HG03103 (cell line): ENCODE results near the gene RIIAD1.

Experiments used
- ATAC-seq: cut with Tn5 transposase; IDR thresholded peaks from one replicate; pipeline ENCODE4 v1.9.1; 2021; ENCODE audit warnings: low read depth; ENCODE audit not compliant: unreplicated experiment

Gene RIIAD1

GRCh38 chr1:151710187-151710840 is 11.0 kb upstream of the RIIAD1 start:
- ATAC-seq, result no peak

GRCh38 chr1:151711044-151711800 is 10.1 kb upstream of the RIIAD1 start:
- ATAC-seq, result no peak

GRCh38 chr1:151711951-151712350 is 9.4 kb upstream of the RIIAD1 start:
- ATAC-seq, result no peak

DNA sequence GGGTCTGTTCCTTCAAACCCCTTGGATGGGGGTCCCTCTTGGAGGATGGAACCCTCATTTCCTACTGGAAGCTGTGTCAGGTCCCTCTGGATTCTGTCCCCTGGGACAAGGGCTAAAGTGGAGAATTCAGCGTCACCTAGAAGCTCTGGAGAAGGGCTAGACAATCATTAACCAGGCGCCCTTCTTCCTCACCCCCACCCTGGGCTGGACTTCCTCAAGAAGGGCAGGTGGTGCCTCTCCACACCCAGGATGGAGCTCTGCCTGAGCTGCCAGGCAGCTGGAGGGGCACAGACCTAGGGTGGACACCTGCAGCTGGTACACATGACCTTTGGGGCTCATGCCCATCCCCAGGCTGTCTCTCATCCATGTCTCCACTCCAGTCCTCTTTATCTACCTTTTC is 8.3 kb upstream of the RIIAD1 start:
- ATAC-seq, result no peak

- ATAC-seq, result no peak
These were observed 7.4 kb upstream of the RIIAD1 start for GRCh38 chr1:151713874-151714273.

DNA sequence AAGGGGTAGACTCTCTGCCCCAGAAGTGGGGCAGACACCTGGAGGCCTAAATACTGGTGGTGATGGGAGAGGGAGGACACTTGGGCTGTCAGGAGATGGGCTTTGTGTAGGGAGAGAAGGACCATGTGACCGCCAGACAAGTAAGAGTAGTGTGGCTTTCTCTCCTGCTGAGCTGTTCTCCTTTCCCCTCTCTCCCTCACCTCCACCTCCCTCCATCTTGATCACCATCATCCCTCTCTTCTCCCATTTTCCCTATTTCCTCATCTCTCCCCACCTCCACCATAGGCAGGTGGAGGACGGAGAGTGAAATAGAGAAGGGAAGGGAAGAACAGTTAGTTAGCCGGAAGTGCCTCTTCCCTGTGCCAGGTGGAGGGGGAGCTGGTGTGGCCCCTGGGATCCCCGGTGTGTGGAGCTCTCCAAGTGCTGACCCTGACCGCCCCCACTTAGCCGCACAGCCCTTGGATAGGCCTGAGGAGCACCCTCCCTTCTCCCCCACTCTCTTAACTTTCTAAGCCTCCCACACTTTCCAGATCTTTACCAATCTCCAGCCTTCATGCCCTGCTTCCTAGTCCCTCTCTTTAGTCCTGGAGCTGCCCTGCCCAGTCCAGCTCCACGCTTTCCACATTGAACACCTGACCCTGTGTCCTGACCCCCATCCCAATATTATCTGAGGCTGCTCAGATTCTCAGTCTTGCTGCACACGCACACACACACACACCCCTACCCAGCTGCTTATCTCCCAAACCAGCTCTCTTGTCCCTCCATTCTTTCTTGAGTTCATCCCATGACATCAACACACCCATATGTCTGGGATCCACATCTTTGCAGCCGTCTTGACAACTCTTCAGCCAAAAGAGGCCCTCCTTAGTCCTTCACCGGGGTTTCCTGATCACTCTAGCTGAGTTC is 6.2 kb upstream of the RIIAD1 start:
- no peak for ATAC-seq

GRCh38 chr1:151715726-151716404 is 5.5 kb upstream of the RIIAD1 start:
- no peak for ATAC-seq

DNA sequence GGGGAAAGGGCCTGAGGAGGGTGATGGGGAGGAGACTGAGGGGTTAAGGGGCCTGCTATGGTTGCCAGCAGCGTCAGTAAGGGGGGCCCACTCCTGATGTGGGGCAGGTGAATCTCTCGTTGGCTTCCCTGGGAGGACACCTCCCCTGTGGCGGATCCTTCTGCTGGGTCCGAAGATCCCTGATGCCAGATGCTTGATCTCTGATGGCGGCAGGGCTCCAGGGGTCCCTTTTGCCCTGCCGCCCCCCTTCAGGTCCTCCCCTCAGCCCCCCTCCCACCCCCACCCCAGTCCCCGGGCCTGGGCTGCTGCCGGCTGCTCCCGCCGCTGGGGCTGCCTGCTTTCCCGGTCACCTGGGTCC is 4.9 kb upstream of the RIIAD1 start:
- no peak for ATAC-seq

GRCh38 chr1:151716771-151717631 is 4.3 kb upstream of the RIIAD1 start, which contains the start of gene CELF3:
Gene CELF3, minus strand, starts transcription at chr1:151716803. Its CDS starts 783 bp downstream, at chr1:151716020.
- no peak for ATAC-seq

DNA sequence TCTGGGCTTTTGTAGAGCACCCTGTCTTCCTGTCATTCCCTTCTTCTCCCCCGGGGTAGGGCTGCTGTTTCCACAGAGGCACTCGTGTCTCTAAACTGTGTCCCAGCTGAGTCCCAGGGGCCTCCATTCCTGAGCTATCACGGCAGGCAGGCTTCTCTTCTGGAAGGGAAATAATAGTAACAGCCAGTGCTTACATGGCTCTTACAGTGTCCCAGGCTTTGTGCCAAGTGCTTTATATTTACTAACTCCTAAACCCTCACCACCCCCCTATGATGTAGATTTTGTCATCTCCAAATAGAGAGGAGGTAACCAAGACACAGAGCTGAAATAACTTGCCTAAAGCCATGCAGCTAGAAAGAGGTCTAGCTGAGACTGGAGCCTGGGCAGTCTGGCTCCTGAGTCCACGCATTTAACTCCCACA is 3.3 kb upstream of the RIIAD1 start:
- ATAC-seq, result no peak

DNA sequence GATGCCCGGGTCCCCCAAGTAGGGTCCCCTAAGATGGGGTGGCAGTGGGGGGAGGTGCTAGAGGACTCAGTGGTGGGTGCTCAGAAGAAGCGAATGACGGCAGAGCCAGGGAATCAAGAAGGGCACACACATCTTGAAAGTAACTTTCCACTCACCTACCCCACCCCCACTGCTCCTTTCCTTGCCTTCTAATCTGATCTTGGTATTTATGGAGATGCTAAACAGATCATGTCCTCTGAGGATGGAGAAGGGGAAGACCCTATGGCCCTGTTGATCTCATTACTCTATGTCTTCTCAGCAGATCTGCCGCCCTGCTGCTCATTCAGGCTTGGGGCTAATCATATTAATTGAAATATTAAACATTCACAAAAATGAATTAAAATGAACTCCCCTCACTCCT is 2.7 kb upstream of the RIIAD1 start:
- ATAC-seq, result no peak

GRCh38 chr1:151720125-151720524 is 1.2 kb upstream of the RIIAD1 start:
- no peak for ATAC-seq

- ATAC-seq, result no peak
These were observed 768 bp upstream of the RIIAD1 start for GRCh38 chr1:151720554-151720953.

DNA sequence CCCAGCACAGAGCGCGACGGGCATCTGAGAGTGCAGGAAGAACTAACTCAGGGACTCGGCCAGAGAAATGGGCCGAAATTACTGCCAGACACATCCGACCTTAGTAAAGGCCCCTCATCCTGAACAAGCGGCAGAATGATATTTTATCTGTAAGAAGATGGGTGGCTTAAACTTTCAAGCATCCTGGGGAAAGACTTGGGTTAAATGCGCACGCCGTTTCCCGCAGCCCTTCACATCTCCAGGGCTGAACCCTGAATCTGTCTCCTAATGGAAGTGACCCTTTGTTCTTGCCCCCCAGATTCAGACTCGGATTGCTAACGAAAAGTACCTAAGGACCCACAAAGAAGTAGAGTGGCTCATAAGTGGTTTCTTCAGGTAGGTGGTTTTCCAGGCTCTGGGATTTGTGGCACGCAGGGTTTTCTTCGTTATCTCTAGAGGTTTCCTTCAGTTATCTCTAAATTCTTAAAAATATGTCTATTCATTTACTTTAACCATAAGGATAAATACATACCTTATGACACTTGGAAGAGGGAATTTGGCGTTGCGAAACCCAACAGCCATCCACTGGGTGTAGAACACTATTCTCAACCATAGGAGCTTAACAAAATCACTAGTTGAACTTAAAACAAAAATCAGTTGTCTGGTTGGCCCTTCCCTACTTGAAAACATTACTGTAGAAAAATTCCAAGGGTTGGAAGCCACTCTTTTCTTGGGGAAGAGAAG is 627 bp downstream of the RIIAD1 start:
- no peak for ATAC-seq

- no peak for ATAC-seq
These were observed 2.5 kb downstream of the RIIAD1 start for GRCh38 chr1:151723726-151724370.

DNA sequence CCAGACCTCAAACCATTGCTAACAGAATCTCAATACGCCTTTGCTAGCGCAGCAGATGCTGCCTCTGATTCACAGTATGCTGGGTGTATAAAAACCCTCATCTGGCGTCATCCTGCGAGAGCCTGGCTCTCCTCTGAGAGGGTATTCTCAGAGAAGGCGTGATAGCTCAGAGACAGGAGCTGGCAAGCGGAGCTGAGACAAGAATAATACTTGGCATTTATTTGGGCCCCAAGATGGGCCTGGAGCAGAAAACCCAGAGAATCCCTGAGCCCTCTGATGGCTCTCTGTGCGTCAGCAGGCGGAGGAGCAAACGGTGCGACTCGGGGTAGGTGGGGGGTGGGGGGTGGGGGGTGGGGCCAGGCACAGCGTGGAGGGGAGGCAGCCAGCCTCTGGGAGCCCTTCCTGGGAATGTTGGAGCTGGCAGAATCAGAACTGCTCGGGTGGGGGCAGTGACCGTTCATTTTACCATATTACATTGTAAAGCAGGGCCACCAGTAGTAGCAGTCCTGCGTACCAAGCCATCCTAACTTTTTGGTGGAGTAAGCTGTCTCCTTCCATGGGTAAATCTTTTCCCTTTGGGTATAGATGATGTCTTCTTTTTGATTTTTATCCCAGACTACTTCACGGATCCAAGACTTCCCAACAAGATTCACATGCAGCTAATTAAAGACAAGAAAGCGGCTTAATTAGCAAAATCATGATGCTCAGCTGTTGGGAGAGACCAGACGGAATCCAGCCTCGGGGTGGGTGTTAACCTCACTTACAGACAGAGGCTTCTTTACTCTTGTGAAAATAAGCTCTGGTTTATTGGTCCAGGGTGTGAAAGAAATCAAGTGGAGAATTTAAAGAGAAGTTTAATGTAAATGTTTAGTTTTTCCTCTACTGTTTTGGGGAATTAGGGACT is 7.1 kb downstream of the RIIAD1 start:
- no peak for ATAC-seq

GRCh38 chr1:151729157-151729965 is 8.0 kb downstream of the RIIAD1 start:
- ATAC-seq, result no peak
